ENCODE data around the gene SELENOM. TPM values are rescaled to one million over a fixed set of nuclear protein-coding genes. Genes with fewer than 3 reads are reported as not detected.
"Not testable (repeated sequence)": the region's sequence is repeated elsewhere in the genome, so short reads cannot be mapped to it uniquely, and the experiment has no call there.

Gene SELENOM
- total RNA-seq, 2 donors from 2014 or later = 535 to 575 TPM

- no peak for DNase-seq (ENCODE audit: low spot score)
- intact Hi-C loops (cut with DNase I) = no loop called here
Observed at GRCh38 chr22:31068970-31069369, 38.4 kb downstream of the SELENOM start.

DNA sequence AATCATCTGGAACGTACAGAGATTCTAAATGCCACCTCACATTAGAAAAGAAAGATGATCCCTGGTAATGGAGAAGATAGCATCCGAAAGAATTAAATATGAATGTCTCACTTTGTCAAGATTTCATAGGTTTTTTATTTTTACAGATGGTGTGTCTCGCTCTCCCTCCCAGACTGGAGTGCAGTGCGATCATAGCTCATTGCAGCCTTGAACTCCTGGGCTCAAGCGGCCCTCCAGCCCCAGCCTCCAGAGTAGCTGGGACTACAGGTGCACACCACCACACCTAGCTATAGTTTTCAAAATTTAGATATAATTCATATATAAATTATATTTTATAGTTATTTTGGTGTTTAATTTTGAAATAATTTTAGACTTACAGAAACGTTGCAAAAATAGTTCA lies 43.0 kb downstream of the SELENOM start:
- intact Hi-C loops (cut with DNase I) = no loop called here
- no peak for DNase-seq (ENCODE audit: low spot score)

- intact Hi-C loops (cut with DNase I) = no loop called here
- DNase-seq (ENCODE audit: low spot score) = no peak
Observed at GRCh38 chr22:31062566-31063230, 44.7 kb downstream of the SELENOM start.

DNA sequence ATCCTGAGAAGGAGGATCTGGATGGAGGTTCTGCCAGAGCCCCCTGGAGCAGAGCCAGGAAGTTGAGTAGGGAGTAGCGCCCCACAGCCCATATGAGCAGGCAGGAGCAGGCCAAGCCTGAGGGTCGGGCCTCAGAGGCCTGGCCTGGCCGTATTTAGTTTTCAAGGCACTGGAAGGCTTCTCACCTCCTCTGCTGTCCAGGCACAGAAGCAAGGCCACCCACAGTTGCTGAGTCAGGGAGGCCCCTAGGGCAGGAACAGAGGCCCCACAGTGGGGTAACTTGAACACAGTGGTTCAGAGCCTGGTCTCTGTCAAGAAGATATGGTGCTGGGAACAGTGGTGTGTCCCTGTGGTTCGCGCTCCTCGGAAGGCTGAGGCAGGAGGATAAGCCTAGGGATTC lies 47.7 kb downstream of the SELENOM start:
- intact Hi-C loops (cut with DNase I); DNase-seq (ENCODE audit: low spot score): not testable (repeated sequence)

- DNase-seq (ENCODE audit: low spot score) = no peak
- intact Hi-C loops (cut with DNase I) = no loop called here
Observed at GRCh38 chr22:31056986-31057599, 50.3 kb downstream of the SELENOM start.

DNA sequence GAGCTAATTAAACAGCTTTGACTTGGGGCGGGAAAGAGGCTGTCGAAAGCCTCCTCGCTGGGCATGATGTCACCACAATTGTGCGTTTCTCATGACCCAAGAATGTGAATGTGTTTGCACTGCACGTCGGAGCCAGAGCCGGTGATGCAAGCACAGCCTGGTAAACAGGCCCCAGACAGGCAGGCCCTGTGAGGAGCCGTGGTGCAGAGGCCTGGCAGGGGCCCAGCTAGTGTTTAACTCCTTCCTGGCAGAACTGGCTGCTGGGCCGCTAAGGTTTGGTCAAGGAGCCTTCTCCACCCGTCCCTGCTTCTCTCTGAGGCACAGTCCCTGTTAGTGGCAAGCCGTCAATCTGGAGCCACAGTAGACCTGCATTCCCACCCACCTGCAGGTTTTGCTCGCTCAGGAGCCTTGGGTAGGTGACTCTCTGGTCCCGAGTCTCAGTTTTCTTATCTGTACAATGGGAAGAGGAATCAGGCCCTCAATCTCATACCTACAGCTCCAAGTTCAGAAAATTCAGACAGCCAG lies 51.7 kb downstream of the SELENOM start:
- intact Hi-C loops (cut with DNase I) = no loop called here
- DNase-seq (ENCODE audit: low spot score) = peak; percentile 96

DNA sequence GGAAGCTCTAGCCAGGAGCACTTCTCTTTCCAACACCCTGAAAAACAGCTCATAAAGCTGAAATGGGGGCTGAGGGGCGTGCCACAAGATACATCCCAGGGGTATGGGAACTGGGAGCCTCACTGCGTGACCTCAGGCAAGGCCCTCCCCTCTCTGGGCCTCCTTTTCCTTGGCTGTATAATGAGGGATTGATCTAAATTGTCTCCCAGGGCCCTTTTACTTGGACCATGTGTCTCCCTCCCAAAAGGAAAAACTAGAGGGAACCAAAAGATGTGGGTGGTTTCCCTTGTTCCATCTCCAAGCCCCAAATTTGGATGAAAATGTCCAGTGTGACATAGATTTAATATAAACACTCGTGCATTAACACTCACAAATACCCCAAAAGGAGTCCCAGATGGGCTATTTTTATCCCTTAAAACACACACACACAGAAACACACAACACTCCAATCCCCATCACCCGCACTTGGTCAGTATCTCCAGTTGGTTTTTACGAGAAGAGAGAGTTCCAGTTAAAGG lies 52.2 kb downstream of the SELENOM start:
- no peak for DNase-seq (ENCODE audit: low spot score)
- intact Hi-C loops (cut with DNase I) = no loop called here

Other genes with a start within 250 kb of the SELENOM start
- 10 to 100 TPM; 23.8 to 27.5 TPM for gene MORC2, start 138.8 kb downstream of the SELENOM start, total RNA-seq
- 10 to 100 TPM; 61.7 to 65.8 TPM for gene TUG1, start 138.3 kb downstream of the SELENOM start, total RNA-seq
- 100 to 1,000 TPM; 511 to 666 TPM for gene SMTN, start 26.2 kb downstream of the SELENOM start, total RNA-seq
- gene INPP5J, start 15.4 kb upstream of the SELENOM start, total RNA-seq = under 1 TPM; 0.52 to 0.74 TPM
- not detected for gene PLA2G3, start 32.9 kb upstream of the SELENOM start, total RNA-seq
- gene RNF185, start 52.6 kb upstream of the SELENOM start, total RNA-seq = 10 to 100 TPM; 31.7 to 33.7 TPM
- gene LIMK2, start 104.7 kb upstream of the SELENOM start, total RNA-seq = 10 to 100 TPM; 24.6 to 26.8 TPM
- gene PIK3IP1, start 184.9 kb upstream of the SELENOM start, total RNA-seq = 10 to 100 TPM; 12.8 to 18.8 TPM
- 10 to 100 TPM; 10.8 to 14.9 TPM for gene PATZ1, start 238.8 kb upstream of the SELENOM start, total RNA-seq